K562 (cell line): Measurements from ENCODE around the gene ERP44. TPM values are rescaled to one million over a fixed set of nuclear protein-coding genes. Genes with fewer than 3 reads are reported as not detected.

Source experiments
- BRF2 ChIP-seq: IDR thresholded peaks from 3 replicates; pipeline ENCODE4 v1.6.1; 2011; ENCODE audit warnings: borderline replicate concordance, mild to moderate bottlenecking; ENCODE audit not compliant: insufficient read length, insufficient read depth
- CEBPZ ChIP-seq: fragments of 150-350 bp; IDR thresholded peaks from 2 replicates; pipeline ENCODE4 v1.6.1; 2014; ENCODE audit warnings: low read depth, mild to moderate bottlenecking, low read length, borderline replicate concordance
- HLTF ChIP-seq: fragments of 450-650 bp; IDR thresholded peaks from 2 replicates; pipeline ENCODE4 v1.6.1; 2016
- HNRNPLL ChIP-seq: fragments of 200-400 bp; formaldehyde crosslinking; IDR thresholded peaks from 2 replicates; pipeline ENCODE4 v1.6.1; 2017; ENCODE audit warnings: low read length, low read depth, mild to moderate bottlenecking; ENCODE audit not compliant: poor library complexity, severe bottlenecking
- KAT7 ChIP-seq: sonication (generic); formaldehyde crosslinking; IDR thresholded peaks from 2 replicates; pipeline ENCODE4 v1.8.0; 2022; ENCODE audit warnings: missing genetic modification reagents, mild to moderate bottlenecking, borderline replicate concordance
- LEF1 ChIP-seq: fragments of 450-650 bp; IDR thresholded peaks from 2 replicates; pipeline ENCODE4 v1.6.1; 2016; ENCODE audit warnings: mild to moderate bottlenecking
- SP1 ChIP-seq: sonication (generic); formaldehyde crosslinking; IDR thresholded peaks from 2 replicates; pipeline ENCODE4 v1.8.1; 2022; ENCODE audit warnings: mild to moderate bottlenecking, missing genetic modification reagents
- TSHZ1 ChIP-seq: fragments of 250-450 bp; sonication (Bioruptor Pico); IDR thresholded peaks from 2 replicates; pipeline ENCODE4 v1.4.0; 2020; ENCODE audit warnings: mild to moderate bottlenecking, moderate library complexity
- YY1 ChIP-seq, 3 experiments: IDR thresholded peaks; 2 replicates each; pipeline ENCODE4 v1.6.1; 2011; ENCODE audit warnings: low read length in 2 of 3, mild to moderate bottlenecking in 2 of 3, moderate library complexity in 2 of 3, borderline replicate concordance in 1 of 3, control low read depth in 1 of 3, low read depth in 1 of 3; ENCODE audit not compliant: insufficient read depth in 3 of 3, insufficient replicate concordance in 2 of 3, control insufficient read depth in 1 of 3, insufficient read length in 1 of 3; ENCODE audit errors: extremely low read depth in 1 of 3
- ZC3H4 ChIP-seq: sonication (generic); formaldehyde crosslinking; IDR thresholded peaks from 2 replicates; pipeline ENCODE4 v1.9.0; 2021; ENCODE audit warnings: missing genetic modification reagents, borderline replicate concordance
- ZNF282 ChIP-seq: sonication (generic); formaldehyde crosslinking; IDR thresholded peaks from 2 replicates; pipeline ENCODE4 v1.8.1; 2023; ENCODE audit warnings: missing genetic modification reagents
- ZNF41 ChIP-seq: fragments of 250-450 bp; sonication (Bioruptor Pico); conservative IDR thresholded peaks from 2 replicates; pipeline ENCODE4 v1.4.0; 2020; ENCODE audit warnings: mild to moderate bottlenecking
- ZNF445 ChIP-seq: fragments of 250-450 bp; sonication (Bioruptor Pico); IDR thresholded peaks from 2 replicates; pipeline ENCODE4 v1.4.0; 2020; ENCODE audit warnings: low read depth, mild to moderate bottlenecking, moderate library complexity
- ZNF507 ChIP-seq: conservative IDR thresholded peaks from 2 replicates; pipeline ENCODE4 v1.6.1; 2017; ENCODE audit warnings: missing genetic modification characterization, missing compliant biosample characterization
- ZNF764 ChIP-seq: fragments of 250-450 bp; sonication (Bioruptor Pico); IDR thresholded peaks from 2 replicates; pipeline ENCODE4 v1.4.0; 2020; ENCODE audit warnings: low read depth, mild to moderate bottlenecking, moderate library complexity
- polyA plus RNA-seq, 8 experiments: library from polyadenylated mRNA; depleted of rRNA in 4 of 8; stranded (reverse) in 5 of 8; unstranded in 3 of 8; fragments of >200 nt; fragmentation: Nextera tagmentation in 2 of 8; fragmentation: Illumina TruSeq in 1 of 8; extraction: Ambion mirVana in 2 of 8; extraction: Trizol in 1 of 8; gene quantifications; 2 replicates each; pipeline versions ENCODE4 v1.2.1 to v1.2.3, GENCODE V29; 2011 to 2014; ENCODE audit warnings: inconsistent platforms in 1 of 8, missing spikeins in 1 of 8
- total RNA-seq, 7 experiments: library from RNA; depleted of rRNA in 6 of 7; stranded (reverse); fragments of >200 nt in 6 of 7; fragmentation: Illumina TruSeq in 2 of 7; extraction: Trizol in 2 of 7; gene quantifications; 2 replicates each; pipeline versions ENCODE4 v1.2.1 to v1.2.3, GENCODE V29; 2011 to 2021; ENCODE audit warnings: low replicate concordance in 1 of 7

The ERP44 gene
- total and polyA plus RNA-seq, 9 of the 15 experiments (the other 6 are each of a cell fraction or from before 2014, with no cell fraction given), result 9.2 to 23.4 (median 13.6) TPM

GRCh38 chr9:100070104-100071041 is 28.4 kb downstream of the ERP44 start (continued):
- no peak for TF ChIP-seq CEBPZ
- no peak for TF ChIP-seq ZC3H4
- TF ChIP-seq TSHZ1 (CRISPR knock-in tag), result no peak
- TF ChIP-seq ZNF445 (CRISPR knock-in tag), result no peak
- no peak for TF ChIP-seq ZNF41
- no peak for TF ChIP-seq KAT7 (CRISPR knock-in tag)
- TF ChIP-seq BRF2, result no peak
- TF ChIP-seq YY1 (IDR thresholded peaks at IDR 0.05; ENCODE audit: borderline replicate concordance in 1 of 3, control insufficient read depth in 1 of 3, extremely low read depth in 1 of 3, insufficient read depth in 3 of 3, insufficient read length in 1 of 3, insufficient replicate concordance in 2 of 3, low read depth in 1 of 3, low read length in 2 of 3), result no peak
- no peak for TF ChIP-seq ZNF507 (tag)
- TF ChIP-seq ZNF764, result no peak
- no peak for TF ChIP-seq HNRNPLL
- TF ChIP-seq SP1 (CRISPR knock-in tag), result no peak
- no peak for TF ChIP-seq HLTF
- no peak for TF ChIP-seq ZNF282 (CRISPR knock-in tag)
- TF ChIP-seq LEF1, result no peak; the same call in 1 of the 2 replicates
